Duodenal mucosa (tissue), 2 donors: Measurements from ENCODE around the gene SLC11A2.

ENCODE experiments used
- H3K27ac ChIP-seq: one replicate; pipeline ENCODE4 v1.7.0; 2013; ENCODE audit warnings: low read depth, low read length
- H3K27me3 ChIP-seq, 2 donors: one replicate each; pipeline ENCODE4 v1.7.0; 2013; ENCODE audit warnings: low read length in 2 of 2, control low read depth in 1 of 2; ENCODE audit not compliant: insufficient read depth in 2 of 2, control insufficient read depth in 1 of 2
- H3K36me3 ChIP-seq, 2 donors: one replicate each; pipeline ENCODE4 v1.7.0; 2013; ENCODE audit warnings: low read length in 2 of 2, control low read depth in 1 of 2; ENCODE audit not compliant: insufficient read depth in 2 of 2, control insufficient read depth in 1 of 2
- H3K4me1 ChIP-seq, 2 donors: one replicate each; pipeline ENCODE4 v1.7.0; 2013; ENCODE audit warnings: low read length in 2 of 2, control low read depth in 1 of 2; ENCODE audit not compliant: insufficient read depth in 2 of 2, control insufficient read depth in 1 of 2
- H3K4me3 ChIP-seq, 2 donors: one replicate each; pipeline ENCODE4 v1.7.0; 2013; ENCODE audit warnings: low read length in 2 of 2, low read depth in 1 of 2
- H3K9ac ChIP-seq, 2 donors: one replicate each; pipeline ENCODE4 v1.7.0; 2013; ENCODE audit warnings: low read length in 2 of 2, low read depth in 1 of 2
- H3K9me3 ChIP-seq, 2 donors: one replicate each; pipeline ENCODE4 v1.7.0; 2013; ENCODE audit warnings: low read length in 2 of 2, control low read depth in 1 of 2; ENCODE audit not compliant: control insufficient read depth in 1 of 2

Gene SLC11A2

DNA sequence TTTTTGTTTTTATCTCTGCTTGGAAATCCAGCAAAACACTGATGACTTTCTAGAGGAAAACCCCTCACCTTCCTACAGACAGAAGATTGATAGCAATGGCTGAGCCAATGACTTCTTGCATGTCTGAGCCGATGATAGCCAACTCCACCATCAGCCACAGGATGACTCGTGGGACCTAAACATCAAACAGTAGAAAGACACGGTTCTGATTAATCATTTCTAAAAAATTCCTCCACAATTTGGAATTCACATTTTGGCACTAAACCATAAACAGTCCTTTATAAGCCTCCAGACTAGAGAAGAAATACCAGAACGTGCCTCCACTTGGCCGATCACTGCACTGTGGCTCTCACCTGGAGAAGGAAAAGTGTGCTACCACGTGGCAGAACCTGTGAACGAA lies 25.9 kb downstream of the SLC11A2 start:
- Histone ChIP-seq H3K27me3 (no peaks in the 10 kb centered on the region), H3K4me3 (no peak overlapping the region), H3K36me3 (peaks cover 37 to 62% of the 10 kb centered on the region in 2 donors), H3K9ac (no peak overlapping the region), H3K9me3 (no peaks in the 10 kb centered on the region), H3K4me1 (no peaks in the 10 kb centered on the region), H3K27ac (no peak overlapping the region)

DNA sequence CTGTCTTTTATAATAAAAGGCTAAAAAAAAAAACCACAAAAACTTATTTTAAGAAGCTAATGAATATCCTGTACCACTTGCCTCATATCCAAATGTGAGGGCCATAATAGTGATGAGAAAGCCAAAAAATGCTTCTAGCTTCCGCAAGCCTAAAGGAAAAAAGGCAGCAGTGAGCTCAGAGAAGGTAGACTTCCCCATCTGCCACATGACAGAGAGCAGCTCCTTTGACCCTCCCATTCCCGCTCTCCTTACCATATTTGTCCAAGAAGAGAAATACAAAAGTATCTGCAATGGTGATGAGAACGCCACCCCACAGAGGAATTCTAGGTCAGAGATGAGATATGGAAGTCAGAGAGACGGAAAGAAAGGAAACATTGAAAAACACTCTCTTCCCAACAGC lies 27.1 kb downstream of the SLC11A2 start:
- Histone ChIP-seq H3K9ac (no peak overlapping the region), H3K27me3 (no peaks in the 10 kb centered on the region), H3K36me3 (peaks cover 35 to 61% of the 10 kb centered on the region in 2 donors), H3K4me1 (no peaks in the 10 kb centered on the region), H3K4me3 (no peak overlapping the region), H3K27ac (no peak overlapping the region), H3K9me3 (no peaks in the 10 kb centered on the region)

DNA sequence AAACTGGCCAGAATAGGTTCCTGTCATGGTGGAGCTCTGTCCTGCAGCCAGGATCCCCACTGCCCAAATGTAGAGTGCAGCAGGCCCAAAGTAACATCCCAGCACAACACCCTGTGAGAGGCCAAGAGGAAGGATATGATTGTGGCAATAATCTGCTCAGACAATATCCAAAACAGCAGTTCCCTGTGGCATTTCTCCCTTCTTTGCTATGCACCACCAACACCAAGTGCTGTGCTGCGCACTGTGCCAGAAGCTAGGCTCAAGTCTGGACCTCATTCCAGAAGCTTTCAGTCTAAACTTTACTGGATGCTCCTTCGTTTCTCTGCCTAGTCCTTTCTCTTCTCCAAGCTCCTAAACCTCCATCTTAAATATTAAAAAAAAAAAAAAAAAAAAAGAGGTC lies 33.4 kb downstream of the SLC11A2 start:
- H3K4me3 ChIP-seq = no peak overlapping the region

DNA sequence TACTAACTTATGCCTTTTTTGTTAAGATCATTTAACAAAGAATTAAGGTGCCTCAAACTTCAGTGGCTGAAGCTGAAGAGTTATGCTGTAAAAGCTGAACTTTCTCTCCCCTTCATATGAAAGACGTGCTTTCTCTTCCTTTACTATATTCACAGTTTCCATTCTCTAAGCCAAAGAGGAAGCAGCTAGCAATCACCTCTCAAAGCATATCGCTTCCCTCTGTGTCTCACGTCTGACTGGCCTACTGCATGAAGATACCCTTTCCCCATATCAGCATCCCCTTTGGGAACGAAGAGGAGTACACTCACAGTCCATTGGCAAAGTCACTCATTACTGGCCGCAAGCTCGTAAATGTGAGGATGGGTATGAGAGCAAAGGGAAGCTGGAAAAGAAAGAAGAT lies 34.9 kb downstream of the SLC11A2 start:
- no peaks in the 10 kb centered on the region for H3K27me3 ChIP-seq
- H3K27ac ChIP-seq = no peak overlapping the region
- peaks cover 36 to 83% of the 10 kb centered on the region in 2 donors for H3K36me3 ChIP-seq
- no peak overlapping the region for H3K9ac ChIP-seq
- no peak overlapping the region for H3K4me3 ChIP-seq
- no peaks in the 10 kb centered on the region for H3K9me3 ChIP-seq
- H3K4me1 ChIP-seq = peaks cover 4 to 5% of the 10 kb centered on the region in 2 donors

More for the DNA sequence above, 33.4 kb downstream of the SLC11A2 start:
- Histone ChIP-seq H3K9ac (no peak overlapping the region), H3K36me3 (peaks cover 44 to 86% of the 10 kb centered on the region in 2 donors), H3K4me1 (no peaks in the 10 kb centered on the region), H3K27me3 (no peaks in the 10 kb centered on the region), H3K27ac (no peak overlapping the region), H3K9me3 (no peaks in the 10 kb centered on the region)

DNA sequence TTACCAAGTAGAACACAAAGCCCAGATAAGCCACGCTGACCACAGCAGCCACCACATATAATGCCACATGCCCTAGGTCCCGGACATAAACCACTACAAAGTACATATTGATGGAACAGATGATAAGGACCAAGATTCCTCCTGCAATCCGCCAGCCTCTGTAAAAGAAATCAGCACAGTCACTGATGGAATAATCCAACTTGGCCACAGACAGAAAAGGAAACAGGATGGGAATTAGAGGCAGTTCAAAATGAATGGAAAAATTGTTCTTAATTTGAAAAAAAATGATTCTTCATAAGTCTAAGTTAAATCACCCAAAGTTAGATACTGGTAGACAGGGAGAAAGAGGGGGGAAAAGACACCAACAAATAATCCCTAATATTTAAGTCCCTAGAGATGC lies 35.4 kb downstream of the SLC11A2 start:
- Histone ChIP-seq H3K4me3 (no peak overlapping the region), H3K27ac (no peak overlapping the region), H3K36me3 (peaks cover 35 to 78% of the 10 kb centered on the region in 2 donors), H3K9ac (no peak overlapping the region), H3K9me3 (no peaks in the 10 kb centered on the region), H3K4me1 (peaks cover 4 to 5% of the 10 kb centered on the region in 2 donors), H3K27me3 (no peaks in the 10 kb centered on the region)

DNA sequence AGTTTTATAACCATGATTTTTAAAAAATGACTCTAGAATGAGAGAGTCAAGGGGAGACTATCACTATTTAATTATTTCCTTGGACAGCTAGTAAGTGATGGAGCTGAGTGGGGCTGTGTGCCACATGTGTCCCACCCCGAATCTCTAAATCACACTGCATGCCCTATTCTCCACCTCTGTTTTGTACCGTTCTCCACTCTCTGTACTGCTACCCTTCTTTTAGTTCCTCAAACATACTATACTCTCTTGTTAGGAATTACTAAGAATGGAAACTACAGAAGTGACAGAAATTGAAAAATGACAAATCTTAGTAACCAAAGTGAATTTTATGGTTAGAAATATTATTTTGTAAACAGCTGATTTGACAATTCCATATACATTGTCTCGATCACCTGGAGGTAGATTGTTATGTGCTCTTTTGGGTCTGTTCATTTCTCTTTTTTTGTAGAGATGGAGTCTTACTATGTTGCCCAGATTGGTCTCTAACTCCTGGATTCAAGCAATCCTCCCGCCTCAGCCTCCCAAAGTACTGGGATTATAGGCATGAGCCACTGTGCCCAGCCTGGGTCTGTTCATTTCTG lies 35.9 kb downstream of the SLC11A2 start:
- no peak overlapping the region for H3K9ac ChIP-seq
- H3K27me3 ChIP-seq = no peaks in the 10 kb centered on the region
- H3K36me3 ChIP-seq = peaks cover 29 to 72% of the 10 kb centered on the region in 2 donors
- H3K27ac ChIP-seq = no peak overlapping the region
- H3K4me3 ChIP-seq = no peak overlapping the region
- H3K4me1 ChIP-seq = peaks cover 8 to 10% of the 10 kb centered on the region in 2 donors
- no peaks in the 10 kb centered on the region for H3K9me3 ChIP-seq

DNA sequence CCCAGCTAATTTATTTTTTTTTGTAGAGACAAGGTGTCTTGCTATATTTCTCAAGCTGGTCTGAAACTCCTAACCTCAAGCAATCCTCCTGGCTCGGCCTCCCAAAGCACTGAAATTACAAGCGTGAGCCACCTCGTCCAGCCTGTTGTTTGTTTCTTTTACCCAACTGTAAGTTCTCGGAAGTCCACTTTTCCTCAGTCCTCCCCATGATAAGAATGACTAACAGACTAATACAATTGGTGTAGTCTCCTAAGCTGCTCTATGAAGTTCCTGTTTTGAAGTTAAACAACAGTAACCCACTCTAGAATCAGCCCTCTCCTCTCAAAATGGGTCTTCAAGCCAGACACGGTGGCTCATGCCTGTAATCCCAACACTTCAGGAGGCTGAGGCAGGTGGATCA lies 37.3 kb downstream of the SLC11A2 start:
- Histone ChIP-seq H3K9me3 (no peaks in the 10 kb centered on the region), H3K36me3 (peaks cover 19 to 62% of the 10 kb centered on the region in 2 donors), H3K27me3 (no peaks in the 10 kb centered on the region), H3K4me1 (peaks cover 9 to 20% of the 10 kb centered on the region in 2 donors), H3K27ac (no peak overlapping the region), H3K9ac (no peak overlapping the region), H3K4me3 (no peak overlapping the region)

DNA sequence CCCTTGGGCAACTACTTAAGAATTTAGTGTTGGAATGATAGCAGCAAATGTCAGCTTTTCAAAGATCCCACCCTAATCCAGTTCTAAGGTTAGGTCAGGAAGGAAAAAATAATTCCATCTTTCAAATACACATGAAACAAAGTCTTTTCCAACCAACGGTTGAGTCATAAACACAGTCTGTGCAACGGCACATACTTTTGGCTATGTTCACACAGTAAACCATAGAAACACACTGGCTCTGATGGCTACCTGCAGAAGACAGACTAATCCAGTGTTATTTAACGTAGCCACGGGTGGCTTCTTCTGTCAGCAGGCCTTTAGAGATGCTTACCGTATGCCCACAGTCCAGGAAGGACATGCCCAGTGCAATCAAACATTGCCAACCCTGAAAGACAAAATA lies 38.1 kb downstream of the SLC11A2 start:
- Histone ChIP-seq H3K9ac (no peak overlapping the region), H3K4me3 (no peak overlapping the region), H3K36me3 (peaks cover 19 to 54% of the 10 kb centered on the region in 2 donors), H3K9me3 (no peaks in the 10 kb centered on the region), H3K4me1 (peaks cover 9 to 20% of the 10 kb centered on the region in 2 donors), H3K27me3 (no peaks in the 10 kb centered on the region), H3K27ac (no peak overlapping the region)

DNA sequence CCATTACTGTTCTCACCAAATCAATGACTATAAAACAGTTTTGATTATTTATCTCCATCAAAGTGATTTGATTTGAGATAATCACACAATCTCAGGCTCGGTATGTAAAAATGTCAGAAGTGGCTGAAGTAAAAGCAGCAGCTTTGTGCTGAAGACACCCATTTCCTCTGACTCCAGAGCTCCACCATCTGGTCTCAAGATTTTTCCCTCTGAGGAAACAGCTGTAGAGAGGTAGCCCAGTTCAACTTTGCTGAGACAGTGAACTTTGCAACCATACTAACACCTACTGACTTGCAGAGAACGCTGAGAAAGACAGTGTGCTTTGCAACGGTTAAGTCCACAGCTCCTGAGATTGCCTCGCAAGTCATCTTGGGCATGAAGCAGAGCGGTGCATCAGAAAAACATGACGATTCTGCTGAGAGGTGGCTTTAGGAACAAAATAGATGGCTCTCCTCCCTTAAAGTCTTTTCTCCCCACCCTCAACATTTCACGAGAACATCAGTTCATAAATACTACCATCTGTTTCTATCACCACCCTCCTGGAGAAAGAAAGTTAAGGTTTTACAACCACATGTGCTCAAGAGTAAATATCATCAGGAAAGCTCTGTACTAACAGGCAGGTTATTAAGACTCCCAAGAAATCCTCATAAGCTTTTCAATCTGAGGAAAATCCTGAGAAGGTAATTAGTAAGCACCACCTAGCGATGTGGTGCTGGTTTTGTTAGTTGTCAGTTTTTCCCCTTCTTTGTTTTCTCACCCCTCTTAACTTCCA lies 39.0 kb downstream of the SLC11A2 start:
- Histone ChIP-seq H3K27me3 (no peaks in the 10 kb centered on the region), H3K27ac (no peak overlapping the region), H3K9ac (no peak overlapping the region), H3K4me1 (peaks cover 9 to 20% of the 10 kb centered on the region in 2 donors), H3K4me3 (no peak overlapping the region), H3K9me3 (no peaks in the 10 kb centered on the region), H3K36me3 (peaks cover 17 to 46% of the 10 kb centered on the region in 2 donors)

DNA sequence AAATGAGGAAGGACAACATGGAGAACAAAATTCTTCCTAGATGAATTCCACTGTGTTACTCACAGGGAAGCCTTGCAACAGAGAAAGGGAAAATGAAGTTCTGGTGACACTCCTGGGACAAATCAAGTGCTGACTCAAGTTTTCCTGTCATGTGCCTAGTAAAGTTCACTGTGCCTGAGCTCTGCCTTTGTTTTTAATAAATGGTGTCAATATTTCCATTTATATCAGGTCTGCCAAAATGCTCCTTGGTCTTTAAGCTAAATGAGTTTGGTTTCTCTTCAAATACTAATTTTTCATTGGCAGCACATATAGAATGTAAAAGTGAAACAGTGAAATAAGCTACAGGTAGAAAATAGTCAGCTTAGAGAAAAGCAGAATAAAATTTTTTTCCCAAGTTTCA lies 40.9 kb downstream of the SLC11A2 start:
- peaks cover 9 to 27% of the 10 kb centered on the region in 2 donors for H3K4me1 ChIP-seq
- no peak overlapping the region for H3K9ac ChIP-seq

More for the DNA sequence above, 40.9 kb downstream of the SLC11A2 start:
- H3K27me3 ChIP-seq = no peaks in the 10 kb centered on the region
- H3K27ac ChIP-seq = peak overlapping the region; percentile 55
- H3K4me3 ChIP-seq = no peak overlapping the region
- peaks cover 4 to 28% of the 10 kb centered on the region in 2 donors for H3K36me3 ChIP-seq
- no peaks in the 10 kb centered on the region for H3K9me3 ChIP-seq
